DOHH2 (cell line): Measurements from ENCODE around the gene PGK1.

Experiments used
- EZH2phosphoT487 ChIP-seq: fragments of 200-600 bp; sonication (generic); IDR thresholded peaks from 2 replicates; pipeline ENCODE4 v1.6.1; 2017; ENCODE audit warnings: borderline replicate concordance, mild to moderate bottlenecking, antibody characterized with exemption, low read length, moderate library complexity, mixed read lengths
- TF ChIP-seq, protein P1 (sequence below): fragments of 200-600 bp; sonication (generic); IDR thresholded peaks from one replicate; pipeline ENCODE4 v1.5.1; 2014; ENCODE audit warnings: antibody characterized with exemption, mild to moderate bottlenecking, low read depth, low read length; ENCODE audit not compliant: poor library complexity, severe bottlenecking

DNA sequence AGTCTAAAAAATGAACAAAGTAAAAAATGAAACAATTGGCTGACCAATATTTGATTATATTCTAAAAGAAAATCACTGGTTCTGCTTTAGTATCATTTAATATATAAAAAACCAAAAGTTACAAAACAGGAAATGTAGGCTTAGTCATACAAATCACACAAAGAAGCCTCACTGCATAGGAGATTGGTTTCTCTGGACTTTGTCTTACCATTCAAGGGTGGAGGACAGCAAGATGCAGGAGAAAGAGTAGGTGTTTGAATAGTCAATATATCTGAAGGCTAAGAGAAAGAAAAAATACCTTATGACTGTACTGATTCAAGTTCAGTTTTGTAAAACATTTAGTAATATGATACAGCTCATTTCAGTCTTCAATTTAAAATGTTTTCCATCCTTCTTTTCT is 64.0 kb downstream of the PGK1 start:
- TF ChIP-seq, protein P1, sequence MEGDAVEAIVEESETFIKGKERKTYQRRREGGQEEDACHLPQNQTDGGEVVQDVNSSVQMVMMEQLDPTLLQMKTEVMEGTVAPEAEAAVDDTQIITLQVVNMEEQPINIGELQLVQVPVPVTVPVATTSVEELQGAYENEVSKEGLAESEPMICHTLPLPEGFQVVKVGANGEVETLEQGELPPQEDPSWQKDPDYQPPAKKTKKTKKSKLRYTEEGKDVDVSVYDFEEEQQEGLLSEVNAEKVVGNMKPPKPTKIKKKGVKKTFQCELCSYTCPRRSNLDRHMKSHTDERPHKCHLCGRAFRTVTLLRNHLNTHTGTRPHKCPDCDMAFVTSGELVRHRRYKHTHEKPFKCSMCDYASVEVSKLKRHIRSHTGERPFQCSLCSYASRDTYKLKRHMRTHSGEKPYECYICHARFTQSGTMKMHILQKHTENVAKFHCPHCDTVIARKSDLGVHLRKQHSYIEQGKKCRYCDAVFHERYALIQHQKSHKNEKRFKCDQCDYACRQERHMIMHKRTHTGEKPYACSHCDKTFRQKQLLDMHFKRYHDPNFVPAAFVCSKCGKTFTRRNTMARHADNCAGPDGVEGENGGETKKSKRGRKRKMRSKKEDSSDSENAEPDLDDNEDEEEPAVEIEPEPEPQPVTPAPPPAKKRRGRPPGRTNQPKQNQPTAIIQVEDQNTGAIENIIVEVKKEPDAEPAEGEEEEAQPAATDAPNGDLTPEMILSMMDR, result no peak
- no peak for TF ChIP-seq EZH2phosphoT487
